Measurements from ENCODE around the gene HS6ST1.

DNA sequence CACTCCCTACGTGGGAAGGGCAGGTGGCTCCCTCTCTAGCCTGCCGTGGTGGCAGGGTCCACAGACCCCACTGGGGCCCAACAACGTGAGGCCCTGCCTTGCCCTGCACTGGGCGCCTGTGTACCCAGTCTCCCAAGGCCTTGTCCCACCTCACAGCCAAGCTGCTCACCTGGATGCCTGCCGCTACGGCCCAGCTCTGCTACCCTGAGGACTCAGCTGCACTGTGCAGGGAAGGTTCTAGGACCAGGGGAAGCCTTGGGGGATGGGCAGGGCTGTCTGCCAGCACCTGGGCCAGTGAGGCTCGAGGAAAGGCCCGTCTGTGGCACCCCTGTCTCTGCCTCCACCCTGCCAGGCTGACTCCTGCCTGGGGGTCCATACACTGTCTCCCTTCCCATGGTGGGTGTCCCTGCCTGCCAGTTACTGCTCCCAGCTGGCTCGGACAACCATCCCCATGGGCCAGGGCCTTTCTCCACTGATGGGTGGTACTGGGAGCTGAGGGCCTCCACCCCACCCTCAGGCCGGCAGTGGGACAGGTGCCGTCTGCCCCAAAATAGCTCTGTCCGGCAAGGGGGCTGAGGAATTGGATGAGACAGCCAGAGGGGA lies 33.2 kb downstream of the HS6ST1 start:
- TF ChIP-seq, protein P1, sequence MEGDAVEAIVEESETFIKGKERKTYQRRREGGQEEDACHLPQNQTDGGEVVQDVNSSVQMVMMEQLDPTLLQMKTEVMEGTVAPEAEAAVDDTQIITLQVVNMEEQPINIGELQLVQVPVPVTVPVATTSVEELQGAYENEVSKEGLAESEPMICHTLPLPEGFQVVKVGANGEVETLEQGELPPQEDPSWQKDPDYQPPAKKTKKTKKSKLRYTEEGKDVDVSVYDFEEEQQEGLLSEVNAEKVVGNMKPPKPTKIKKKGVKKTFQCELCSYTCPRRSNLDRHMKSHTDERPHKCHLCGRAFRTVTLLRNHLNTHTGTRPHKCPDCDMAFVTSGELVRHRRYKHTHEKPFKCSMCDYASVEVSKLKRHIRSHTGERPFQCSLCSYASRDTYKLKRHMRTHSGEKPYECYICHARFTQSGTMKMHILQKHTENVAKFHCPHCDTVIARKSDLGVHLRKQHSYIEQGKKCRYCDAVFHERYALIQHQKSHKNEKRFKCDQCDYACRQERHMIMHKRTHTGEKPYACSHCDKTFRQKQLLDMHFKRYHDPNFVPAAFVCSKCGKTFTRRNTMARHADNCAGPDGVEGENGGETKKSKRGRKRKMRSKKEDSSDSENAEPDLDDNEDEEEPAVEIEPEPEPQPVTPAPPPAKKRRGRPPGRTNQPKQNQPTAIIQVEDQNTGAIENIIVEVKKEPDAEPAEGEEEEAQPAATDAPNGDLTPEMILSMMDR (conservative IDR thresholded peaks at IDR 0.05; ENCODE audit: low read depth, low read length), result no peak
- TF ChIP-seq EZH2phosphoT487 (IDR thresholded peaks at IDR 0.05; ENCODE audit: borderline replicate concordance, low read length), result no peak
- no peak for TF ChIP-seq EZH2 (IDR thresholded peaks at IDR 0.05; ENCODE audit: low read length, unreplicated experiment)

Data from PC-3 (cell line).